BE2C (cell line): ENCODE measurements around the gene HAVCR2.

Experiments used
- DNase-seq: peaks from one replicate; pipeline ENCODE4 v3.0.0-alpha.2; 2020
- H3K27me3 ChIP-seq: fragments of 250-450 bp; sonication (Bioruptor Pico); 2 replicates; pipeline ENCODE4 v1.5.1; 2020; ENCODE audit warnings: mild to moderate bottlenecking
- H3K36me3 ChIP-seq: fragments of 250-450 bp; sonication (Bioruptor Pico); 2 replicates; pipeline ENCODE4 v1.5.1; 2020; ENCODE audit warnings: mild to moderate bottlenecking
- H3K4me1 ChIP-seq: fragments of 250-450 bp; sonication (Bioruptor Pico); 2 replicates; pipeline ENCODE4 v1.5.1; 2020
- H3K4me3 ChIP-seq: 2 replicates; pipeline ENCODE4 v1.5.1; 2011; ENCODE audit warnings: low read depth, low read length
- H3K9me3 ChIP-seq: fragments of 250-450 bp; sonication (Bioruptor Pico); 2 replicates; pipeline ENCODE4 v1.5.1; 2020
- TF ChIP-seq, protein P1 (sequence below): IDR thresholded peaks from 2 replicates; pipeline ENCODE4 v1.5.1; 2012; ENCODE audit warnings: mild to moderate bottlenecking, low read depth, low read length

The HAVCR2 gene

DNA sequence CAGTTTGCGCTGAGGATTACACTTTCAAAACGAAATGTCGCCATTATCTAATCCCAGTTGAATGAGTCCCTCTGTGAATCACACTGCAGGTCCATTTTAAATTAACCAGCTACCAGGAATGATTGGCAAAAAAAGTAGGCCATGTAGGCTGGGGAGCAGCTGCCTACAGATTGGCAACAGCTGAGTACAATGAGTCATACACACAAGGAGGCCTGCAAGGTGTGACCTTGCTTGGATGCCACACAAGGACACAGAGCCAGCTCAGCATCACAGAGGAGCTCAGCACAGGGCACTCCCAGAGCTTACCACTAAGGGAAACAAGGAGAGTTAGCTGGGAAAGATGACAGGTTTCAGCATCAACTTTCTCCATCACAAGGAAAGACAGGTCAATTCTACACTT lies 62.8 kb downstream of the HAVCR2 start:
- TF ChIP-seq, protein P1, sequence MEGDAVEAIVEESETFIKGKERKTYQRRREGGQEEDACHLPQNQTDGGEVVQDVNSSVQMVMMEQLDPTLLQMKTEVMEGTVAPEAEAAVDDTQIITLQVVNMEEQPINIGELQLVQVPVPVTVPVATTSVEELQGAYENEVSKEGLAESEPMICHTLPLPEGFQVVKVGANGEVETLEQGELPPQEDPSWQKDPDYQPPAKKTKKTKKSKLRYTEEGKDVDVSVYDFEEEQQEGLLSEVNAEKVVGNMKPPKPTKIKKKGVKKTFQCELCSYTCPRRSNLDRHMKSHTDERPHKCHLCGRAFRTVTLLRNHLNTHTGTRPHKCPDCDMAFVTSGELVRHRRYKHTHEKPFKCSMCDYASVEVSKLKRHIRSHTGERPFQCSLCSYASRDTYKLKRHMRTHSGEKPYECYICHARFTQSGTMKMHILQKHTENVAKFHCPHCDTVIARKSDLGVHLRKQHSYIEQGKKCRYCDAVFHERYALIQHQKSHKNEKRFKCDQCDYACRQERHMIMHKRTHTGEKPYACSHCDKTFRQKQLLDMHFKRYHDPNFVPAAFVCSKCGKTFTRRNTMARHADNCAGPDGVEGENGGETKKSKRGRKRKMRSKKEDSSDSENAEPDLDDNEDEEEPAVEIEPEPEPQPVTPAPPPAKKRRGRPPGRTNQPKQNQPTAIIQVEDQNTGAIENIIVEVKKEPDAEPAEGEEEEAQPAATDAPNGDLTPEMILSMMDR, result no peak
- Histone ChIP-seq H3K4me1 (no peaks in the 10 kb centered on the region), H3K36me3 (no peaks in the 10 kb centered on the region), H3K27me3 (no peaks in the 10 kb centered on the region), H3K4me3 (no peak overlapping the region), H3K9me3 (no peaks in the 10 kb centered on the region)
- DNase-seq, result peak; percentile 22

DNA sequence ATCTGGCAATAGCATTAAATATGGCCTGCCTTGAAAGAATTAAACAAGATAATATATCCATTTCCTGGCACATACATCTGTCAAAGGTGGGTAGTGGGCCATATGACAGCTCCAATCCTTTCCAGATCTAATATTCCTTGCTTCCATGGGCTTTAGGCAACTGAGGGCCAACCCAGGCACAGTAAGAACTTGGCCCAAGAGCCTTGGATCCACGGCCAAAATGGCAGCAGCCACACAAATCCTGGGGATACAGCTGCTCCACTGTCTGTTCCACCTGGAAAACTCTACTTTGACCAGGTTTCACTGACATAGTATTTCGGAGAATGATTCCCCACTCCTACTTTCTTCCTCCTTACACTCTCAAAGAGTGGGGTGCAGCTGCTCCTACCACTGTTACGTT lies 63.2 kb downstream of the HAVCR2 start:
- Histone ChIP-seq H3K9me3 (no peaks in the 10 kb centered on the region), H3K27me3 (no peaks in the 10 kb centered on the region), H3K4me1 (no peaks in the 10 kb centered on the region), H3K36me3 (no peaks in the 10 kb centered on the region), H3K4me3 (no peak overlapping the region)
- DNase-seq, result no peak
- TF ChIP-seq, protein P1, result no peak

DNA sequence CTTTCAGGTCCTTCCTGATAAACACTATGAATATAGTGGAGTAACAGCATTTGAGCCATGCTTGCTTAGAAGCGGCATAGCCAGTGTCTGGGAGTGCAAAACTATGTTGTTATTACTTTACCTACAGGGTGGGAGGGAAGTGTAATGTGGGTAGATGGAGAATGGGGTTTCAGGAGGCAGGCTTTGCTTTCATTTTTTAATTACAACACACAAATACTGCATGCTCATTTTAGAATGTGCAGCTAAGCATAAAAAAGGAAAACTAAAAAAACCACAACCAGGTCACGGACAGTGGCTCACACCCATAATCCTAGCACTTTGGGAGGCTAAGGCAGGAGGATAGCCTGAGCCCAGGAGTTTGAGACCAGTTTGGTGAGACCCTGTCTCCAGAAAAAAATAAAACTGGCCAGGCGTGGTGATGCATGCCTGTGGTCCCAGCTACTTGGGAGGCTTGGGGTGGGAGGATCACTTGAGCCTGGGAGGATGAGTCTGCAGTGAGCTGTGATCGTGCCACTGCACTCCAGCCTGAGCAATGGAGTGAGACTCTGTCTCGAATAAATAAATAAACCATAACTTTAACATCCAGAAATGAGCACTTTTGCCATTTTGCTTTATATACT lies 70.2 kb downstream of the HAVCR2 start:
- DNase-seq, result no peak
- TF ChIP-seq, protein P1, result no peak
- no peak overlapping the region for H3K4me3 ChIP-seq
- no peaks in the 10 kb centered on the region for H3K27me3 ChIP-seq
- H3K36me3 ChIP-seq, result no peaks in the 10 kb centered on the region
- no peaks in the 10 kb centered on the region for H3K9me3 ChIP-seq
- H3K4me1 ChIP-seq, result no peaks in the 10 kb centered on the region
